ENCODE data around the gene ABLIM3. TPM values are rescaled to one million over a fixed set of nuclear protein-coding genes. Genes with fewer than 3 reads are reported as not detected.
"Not testable (repeated sequence)": the region's sequence is repeated elsewhere in the genome, so short reads cannot be mapped to it uniquely, and the experiment has no call there.

Gene ABLIM3
- total RNA-seq, 1 donor from 2014 or later = 33.9 TPM

- DNase-seq (ENCODE audit: low read depth) = no peak
These were observed 115.8 kb downstream of the ABLIM3 start for GRCh38 chr5:149257131-149257530.

- peak; percentile 90 for DNase-seq (ENCODE audit: low read depth)
These were observed 116.8 kb downstream of the ABLIM3 start for GRCh38 chr5:149257889-149258705.

- peak; percentile 38 for DNase-seq (ENCODE audit: low read depth)
These were observed 119.5 kb downstream of the ABLIM3 start for GRCh38 chr5:149260761-149261160.

- no peak for DNase-seq (ENCODE audit: low read depth)
These were observed 120.0 kb downstream of the ABLIM3 start for GRCh38 chr5:149261246-149261645.

GRCh38 chr5:149262315-149262714 is 121.0 kb downstream of the ABLIM3 start:
- no peak for DNase-seq (ENCODE audit: low read depth)

- DNase-seq (ENCODE audit: low read depth) = no peak
These were observed 123.3 kb downstream of the ABLIM3 start for GRCh38 chr5:149264439-149265067.

- DNase-seq (ENCODE audit: low read depth) = no peak
These were observed 123.8 kb downstream of the ABLIM3 start for GRCh38 chr5:149265068-149265465.

GRCh38 chr5:149265597-149265996 is 124.3 kb downstream of the ABLIM3 start:
- no peak for DNase-seq (ENCODE audit: low read depth)

- DNase-seq (ENCODE audit: low read depth) = no peak
These were observed 126.1 kb downstream of the ABLIM3 start for GRCh38 chr5:149267241-149267973.

GRCh38 chr5:149268928-149269557 is 127.8 kb downstream of the ABLIM3 start:
- DNase-seq (ENCODE audit: low read depth) = peak; percentile 65

- DNase-seq (ENCODE audit: low read depth) = peak; percentile 51
These were observed 130.0 kb downstream of the ABLIM3 start for GRCh38 chr5:149271195-149271715.

- peak; percentile 34 for DNase-seq (ENCODE audit: low read depth)
These were observed 130.6 kb downstream of the ABLIM3 start, which contains the start of gene AFAP1L1 for GRCh38 chr5:149271716-149272563. AFAP1L1 (plus strand) TSS chr5:149271859; CDS start chr5:149271969, 110 bp downstream.

GRCh38 chr5:149272781-149273180 is 131.5 kb downstream of the ABLIM3 start:
- DNase-seq (ENCODE audit: low read depth) = not testable (repeated sequence)

GRCh38 chr5:149273237-149273636 is 131.9 kb downstream of the ABLIM3 start:
- no peak for DNase-seq (ENCODE audit: low read depth)

GRCh38 chr5:149273950-149274349 is 132.7 kb downstream of the ABLIM3 start:
- DNase-seq (ENCODE audit: low read depth) = no peak

- no peak for DNase-seq (ENCODE audit: low read depth)
These were observed 133.6 kb downstream of the ABLIM3 start for GRCh38 chr5:149274939-149275338.

GRCh38 chr5:149277801-149278200 is 136.5 kb downstream of the ABLIM3 start:
- DNase-seq (ENCODE audit: low read depth) = no peak

GRCh38 chr5:149278451-149279210 is 137.3 kb downstream of the ABLIM3 start:
- no peak for DNase-seq (ENCODE audit: low read depth)

GRCh38 chr5:149279661-149280060 is 138.4 kb downstream of the ABLIM3 start:
- no peak for DNase-seq (ENCODE audit: low read depth)

- no peak for DNase-seq (ENCODE audit: low read depth)
These were observed 138.8 kb downstream of the ABLIM3 start for GRCh38 chr5:149280124-149280523.

Data from renal cortical epithelial cell (primary cell).